Large intestine (tissue), 3 donors: ENCODE measurements around the gene MCM8. TPM values are rescaled to one million over a fixed set of nuclear protein-coding genes. Genes with fewer than 3 reads are reported as not detected.

Experiments used
- DNase-seq, 2 donors: peaks; one replicate each; pipeline versions ENCODE4 v3.0.0 to v3.0.0-alpha.2; 2013
- H3K27ac ChIP-seq: one replicate; pipeline ENCODE4 v1.5.1; 2013; ENCODE audit warnings: low read length
- H3K27me3 ChIP-seq: 2 replicates; pipeline ENCODE4 v1.6.1; 2013; ENCODE audit warnings: low read length; ENCODE audit not compliant: control insufficient read depth, insufficient read depth
- H3K36me3 ChIP-seq: 2 replicates; pipeline ENCODE4 v1.6.1; 2013; ENCODE audit warnings: low read length; ENCODE audit not compliant: control insufficient read depth, insufficient read depth
- H3K4me1 ChIP-seq: one replicate; pipeline ENCODE4 v1.6.1; 2013; ENCODE audit warnings: low read length; ENCODE audit not compliant: control insufficient read depth, insufficient read depth
- H3K4me3 ChIP-seq: one replicate; pipeline ENCODE4 v1.5.1; 2013; ENCODE audit warnings: low read length
- H3K9me3 ChIP-seq: one replicate; pipeline ENCODE4 v1.6.1; 2013; ENCODE audit warnings: mild to moderate bottlenecking, low read depth, low read length, moderate library complexity; ENCODE audit not compliant: control insufficient read depth
- WGBS: methylation state at CpG from one replicate; pipeline ENCODE4 v1.1.5; 2013; ENCODE audit warnings: low lambda C conversion rate; ENCODE audit not compliant: insufficient coverage; 5-methylcytosine and 5-hydroxymethylcytosine counted together
- polyA plus RNA-seq: library from polyadenylated mRNA; unstranded; fragments of 120-200 nt; gene quantifications from one replicate; pipeline ENCODE4 v1.2.1, GENCODE V29; 2013

The MCM8 gene
- polyA plus RNA-seq, 1 donor, result 13.1 TPM

- H3K4me3 ChIP-seq, result no peak overlapping the region
- H3K36me3 ChIP-seq, result no peaks in the 10 kb centered on the region
- no peaks in the 10 kb centered on the region for H3K4me1 ChIP-seq
- WGBS, result 82% methylated on average over 3 of the region's 5 CpGs
- H3K9me3 ChIP-seq, result no peaks in the 10 kb centered on the region
- no peaks in the 10 kb centered on the region for H3K27me3 ChIP-seq
- DNase-seq, result no peak
- no peak overlapping the region for H3K27ac ChIP-seq
These were observed 27.0 kb upstream of the MCM8 start for GRCh38 chr20:5923493-5923892.

GRCh38 chr20:5925551-5925950 is 24.9 kb upstream of the MCM8 start:
- no peaks in the 10 kb centered on the region for H3K27me3 ChIP-seq
- H3K27ac ChIP-seq, result no peak overlapping the region
- no peaks in the 10 kb centered on the region for H3K36me3 ChIP-seq
- no peak for DNase-seq
- H3K9me3 ChIP-seq, result no peaks in the 10 kb centered on the region
- H3K4me1 ChIP-seq, result no peaks in the 10 kb centered on the region
- no CpG with 5 or more reads among the region's 3 CpGs for WGBS
- no peak overlapping the region for H3K4me3 ChIP-seq

- H3K27me3 ChIP-seq, result peaks cover 2% of the 10 kb centered on the region
These were observed 22.5 kb upstream of the MCM8 start for GRCh38 chr20:5927749-5928462.

GRCh38 chr20:5928836-5929715 is 21.4 kb upstream of the MCM8 start:
- WGBS, result 100% methylated on average over 2 of the region's 8 CpGs
- H3K27me3 ChIP-seq, result peaks cover 2% of the 10 kb centered on the region
- H3K4me3 ChIP-seq, result no peak overlapping the region
- no peaks in the 10 kb centered on the region for H3K9me3 ChIP-seq
- no peak overlapping the region for H3K27ac ChIP-seq
- H3K4me1 ChIP-seq, result no peaks in the 10 kb centered on the region
- DNase-seq, result no peak
- H3K36me3 ChIP-seq, result no peaks in the 10 kb centered on the region

More at GRCh38 chr20:5927749-5928462, 22.5 kb upstream of the MCM8 start:
- Histone ChIP-seq H3K4me1 (no peaks in the 10 kb centered on the region), H3K27ac (no peak overlapping the region), H3K4me3 (no peak overlapping the region), H3K9me3 (no peaks in the 10 kb centered on the region), H3K36me3 (no peaks in the 10 kb centered on the region)
- no CpG with 5 or more reads among the region's 11 CpGs for WGBS
- no peak for DNase-seq

- H3K9me3 ChIP-seq, result no peaks in the 10 kb centered on the region
- no peak overlapping the region for H3K4me3 ChIP-seq
- DNase-seq, result no peak
- H3K4me1 ChIP-seq, result no peaks in the 10 kb centered on the region
- WGBS, result no CpG with 5 or more reads among the region's 3 CpGs
- H3K27ac ChIP-seq, result no peak overlapping the region
- H3K27me3 ChIP-seq, result peaks cover 2% of the 10 kb centered on the region
- no peaks in the 10 kb centered on the region for H3K36me3 ChIP-seq
These were observed 19.0 kb upstream of the MCM8 start for GRCh38 chr20:5931411-5931810.

- no CpG with 5 or more reads among the region's 3 CpGs for WGBS
These were observed 17.7 kb upstream of the MCM8 start for GRCh38 chr20:5932796-5933195.

GRCh38 chr20:5933802-5934436 is 16.5 kb upstream of the MCM8 start:
- no CpG with 5 or more reads among the region's 7 CpGs for WGBS
- Histone ChIP-seq H3K27me3 (peaks cover 2% of the 10 kb centered on the region), H3K4me1 (no peaks in the 10 kb centered on the region), H3K36me3 (peaks cover 5% of the 10 kb centered on the region), H3K27ac (no peak overlapping the region), H3K9me3 (no peaks in the 10 kb centered on the region), H3K4me3 (no peak overlapping the region)
- DNase-seq, result peak in 1 of 2 donors; percentile 4

More at GRCh38 chr20:5932796-5933195, 17.7 kb upstream of the MCM8 start:
- H3K27ac ChIP-seq, result no peak overlapping the region
- no peaks in the 10 kb centered on the region for H3K36me3 ChIP-seq
- H3K27me3 ChIP-seq, result peaks cover 2% of the 10 kb centered on the region
- DNase-seq, result no peak
- no peaks in the 10 kb centered on the region for H3K4me1 ChIP-seq
- no peak overlapping the region for H3K4me3 ChIP-seq
- no peaks in the 10 kb centered on the region for H3K9me3 ChIP-seq

GRCh38 chr20:5935384-5935783 is 15.1 kb upstream of the MCM8 start:
- peaks cover 2% of the 10 kb centered on the region for H3K27me3 ChIP-seq
- WGBS, result no CpG with 5 or more reads among the region's 1 CpG
- H3K9me3 ChIP-seq, result no peaks in the 10 kb centered on the region
- DNase-seq, result no peak
- H3K36me3 ChIP-seq, result peaks cover 15% of the 10 kb centered on the region
- no peaks in the 10 kb centered on the region for H3K4me1 ChIP-seq
- no peak overlapping the region for H3K27ac ChIP-seq
- H3K4me3 ChIP-seq, result no peak overlapping the region

GRCh38 chr20:5936238-5936637 is 14.2 kb upstream of the MCM8 start:
- Histone ChIP-seq H3K9me3 (no peaks in the 10 kb centered on the region), H3K4me3 (no peak overlapping the region), H3K36me3 (peaks cover 23% of the 10 kb centered on the region), H3K27me3 (no peaks in the 10 kb centered on the region), H3K4me1 (no peaks in the 10 kb centered on the region), H3K27ac (no peak overlapping the region)
- no CpG with 5 or more reads among the region's 3 CpGs for WGBS
- no peak for DNase-seq

- Histone ChIP-seq H3K27ac (no peak overlapping the region), H3K9me3 (no peaks in the 10 kb centered on the region), H3K4me1 (no peaks in the 10 kb centered on the region), H3K36me3 (peaks cover 45% of the 10 kb centered on the region), H3K27me3 (no peaks in the 10 kb centered on the region), H3K4me3 (no peak overlapping the region)
- DNase-seq, result no peak
- WGBS, result no CpG with 5 or more reads among the region's 6 CpGs
These were observed 11.9 kb upstream of the MCM8 start for GRCh38 chr20:5938456-5939029.
